Keratinocyte (primary cell): ENCODE measurements around the gene SORL1-AS1.

Source experiments
- EZH2 ChIP-seq: IDR thresholded peaks from one replicate; pipeline ENCODE4 v1.6.1; 2012; ENCODE audit warnings: inconsistent platforms, mild to moderate bottlenecking, low read length, moderate library complexity
- TF ChIP-seq, protein P1 (sequence below), 3 experiments: IDR thresholded peaks in 1 of 3; conservative IDR thresholded peaks in 1 of 3; optimal IDR thresholded peaks in 1 of 3; 2 replicates in 2 of 3; 3 replicates in 1 of 3; pipeline versions ENCODE3 to v1.5.1; 2011; ENCODE audit warnings: low read length in 3 of 3, mild to moderate bottlenecking in 3 of 3, moderate library complexity in 2 of 3, control low read depth in 1 of 3, inconsistent platforms in 1 of 3; ENCODE audit not compliant: insufficient read depth in 2 of 3; ENCODE audit errors: extremely low read depth in 1 of 3

DNA sequence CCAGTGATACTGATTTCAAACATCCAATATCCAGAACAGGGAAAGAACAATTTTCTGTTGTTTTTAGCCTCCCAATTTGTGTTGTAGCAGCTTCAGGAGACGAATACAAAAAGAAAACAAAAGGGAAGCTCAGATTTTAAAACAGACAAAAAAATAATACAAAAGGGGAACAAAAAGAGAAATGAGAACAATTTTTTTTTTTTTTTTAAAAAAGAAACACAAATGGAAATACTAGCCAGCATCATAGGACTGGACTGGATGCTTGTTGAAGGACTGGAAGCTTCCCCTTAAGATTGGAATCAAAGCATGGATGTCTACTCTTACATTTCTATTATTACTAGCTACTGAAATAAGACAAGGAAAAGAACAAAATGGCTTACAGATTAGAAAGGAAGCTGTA, 47.1 kb downstream of the SORL1-AS1 start:
- TF ChIP-seq, protein P1, sequence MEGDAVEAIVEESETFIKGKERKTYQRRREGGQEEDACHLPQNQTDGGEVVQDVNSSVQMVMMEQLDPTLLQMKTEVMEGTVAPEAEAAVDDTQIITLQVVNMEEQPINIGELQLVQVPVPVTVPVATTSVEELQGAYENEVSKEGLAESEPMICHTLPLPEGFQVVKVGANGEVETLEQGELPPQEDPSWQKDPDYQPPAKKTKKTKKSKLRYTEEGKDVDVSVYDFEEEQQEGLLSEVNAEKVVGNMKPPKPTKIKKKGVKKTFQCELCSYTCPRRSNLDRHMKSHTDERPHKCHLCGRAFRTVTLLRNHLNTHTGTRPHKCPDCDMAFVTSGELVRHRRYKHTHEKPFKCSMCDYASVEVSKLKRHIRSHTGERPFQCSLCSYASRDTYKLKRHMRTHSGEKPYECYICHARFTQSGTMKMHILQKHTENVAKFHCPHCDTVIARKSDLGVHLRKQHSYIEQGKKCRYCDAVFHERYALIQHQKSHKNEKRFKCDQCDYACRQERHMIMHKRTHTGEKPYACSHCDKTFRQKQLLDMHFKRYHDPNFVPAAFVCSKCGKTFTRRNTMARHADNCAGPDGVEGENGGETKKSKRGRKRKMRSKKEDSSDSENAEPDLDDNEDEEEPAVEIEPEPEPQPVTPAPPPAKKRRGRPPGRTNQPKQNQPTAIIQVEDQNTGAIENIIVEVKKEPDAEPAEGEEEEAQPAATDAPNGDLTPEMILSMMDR (optimal IDR thresholded peaks at IDR 0.05 in 1 of 3, IDR thresholded peaks at IDR 0.05 in 1 of 3, conservative IDR thresholded peaks at IDR 0.05 in 1 of 3; ENCODE audit: extremely low read depth in 1 of 3, insufficient read depth in 2 of 3, low read length in 3 of 3): no peak
- TF ChIP-seq EZH2: no peak
